Common myeloid progenitor, CD34-positive (primary cell): Measurements from ENCODE around the gene NECAB3.
"Not testable (repeated sequence)": the region's sequence is repeated elsewhere in the genome, so short reads cannot be mapped to it uniquely, and the experiment has no call there.

Experiments
- CTCF ChIA-PET: fragments of 350-600 bp; sonication (Branson Sonifier 250); formaldehyde crosslinking; loops from one replicate; lab custom pipeline; 2021; ENCODE audit warnings: antibody characterized with exemption; lab: Charles Lee
- POLR2A ChIA-PET: fragments of 350-600 bp; sonication (Branson Sonifier 250); formaldehyde crosslinking; loops from one replicate; lab custom pipeline; 2021; ENCODE audit warnings: antibody characterized with exemption; lab: Charles Lee
- DNase-seq, 3 donors: peaks; one replicate each; pipeline versions ENCODE4 v3.0.0 to v3.0.0-alpha.2; 2013
- H3K27ac ChIP-seq, 2 experiments: 1 replicate in 1 of 2; 2 replicates in 1 of 2; pipeline ENCODE4 v1.7.0; 2013; ENCODE audit warnings: inconsistent platforms in 2 of 2, low read length in 2 of 2, mild to moderate bottlenecking in 2 of 2, low read depth in 1 of 2, moderate library complexity in 1 of 2; ENCODE audit not compliant: severe bottlenecking in 2 of 2, insufficient read depth in 1 of 2, poor library complexity in 1 of 2
- H3K27me3 ChIP-seq, 5 experiments: replicated peaks in 2 of 5; 1 replicate in 3 of 5; 2 replicates in 2 of 5; pipeline versions ENCODE4 v1.6.1 to v1.7.0; 2013; ENCODE audit warnings: low read length in 4 of 5, mild to moderate bottlenecking in 2 of 5, moderate library complexity in 2 of 5, inconsistent platforms in 1 of 5; ENCODE audit not compliant: insufficient read depth in 5 of 5, control insufficient read depth in 4 of 5
- H3K36me3 ChIP-seq, 4 experiments: 1 replicate in 2 of 4; 2 replicates in 2 of 4; pipeline versions ENCODE4 v1.6.1 to v1.7.0; 2013; ENCODE audit warnings: low read length in 3 of 4, control low read depth in 1 of 4, mild to moderate bottlenecking in 1 of 4; ENCODE audit not compliant: control insufficient read depth in 4 of 4, insufficient read depth in 4 of 4
- H3K4me1 ChIP-seq, 4 experiments: 1 replicate in 3 of 4; 2 replicates in 1 of 4; pipeline versions ENCODE4 v1.6.1 to v1.7.1; 2013; ENCODE audit warnings: low read length in 3 of 4, mild to moderate bottlenecking in 3 of 4, control low read depth in 1 of 4, inconsistent platforms in 1 of 4, moderate library complexity in 1 of 4; ENCODE audit not compliant: control insufficient read depth in 4 of 4, insufficient read depth in 4 of 4; ENCODE audit errors: control extremely low read depth in 1 of 4
- H3K4me3 ChIP-seq, 7 experiments: 1 replicate in 4 of 7; 2 replicates in 3 of 7; pipeline versions ENCODE4 v1.5.1 to v1.7.0; 2013; ENCODE audit warnings: mild to moderate bottlenecking in 7 of 7, low read length in 6 of 7, moderate library complexity in 6 of 7, inconsistent platforms in 2 of 7, low read depth in 2 of 7, control low read depth in 1 of 7; ENCODE audit not compliant: insufficient read depth in 4 of 7, control insufficient read depth in 1 of 7; ENCODE audit errors: extremely low read depth in 1 of 7
- H3K9me3 ChIP-seq, 5 experiments: 1 replicate in 4 of 5; 2 replicates in 1 of 5; pipeline versions ENCODE4 v1.6.1 to v1.7.1; 2013; ENCODE audit warnings: low read length in 4 of 5, mild to moderate bottlenecking in 2 of 5, inconsistent platforms in 1 of 5, low read depth in 1 of 5, moderate library complexity in 1 of 5; ENCODE audit not compliant: control insufficient read depth in 4 of 5, insufficient read depth in 2 of 5; ENCODE audit errors: control extremely low read depth in 1 of 5
- WGBS: methylation state at CpG from one replicate; pipeline ENCODE4 v1.1.5; 2013; ENCODE audit not compliant: insufficient coverage; 5-methylcytosine and 5-hydroxymethylcytosine counted together

The NECAB3 gene

GRCh38 chr20:33704197-33704924 lies 30.1 kb upstream of the NECAB3 start:
- Histone ChIP-seq H3K27ac (no peak overlapping the region), H3K4me1 (no peaks in the 10 kb centered on the region), H3K27me3 (no peaks in the 10 kb centered on the region), H3K9me3 (no peaks in the 10 kb centered on the region), H3K4me3 (no peak overlapping the region), H3K36me3 (peaks cover 0 to 13% (median 8%) of the 10 kb centered on the region in 4 experiments)
- ChIA-PET CTCF (interaction anchor here (1.0 kb wide), 1 partner anchor 29 kb away, joined by 3 read pairs; no protein-coding TSS in a partner anchor), POLR2A (no interaction called here)
- DNase-seq: no peak
- 95% methylated on average over 4 of the region's 11 CpGs for WGBS

- Histone ChIP-seq H3K9me3 (no peaks in the 10 kb centered on the region), H3K36me3 (peaks cover 0 to 13% (median 8%) of the 10 kb centered on the region in 4 experiments), H3K4me1 (no peaks in the 10 kb centered on the region), H3K27ac (no peak overlapping the region), H3K27me3 (no peaks in the 10 kb centered on the region), H3K4me3 (no peak overlapping the region)
- WGBS: 96% methylated on average over 3 of the region's 8 CpGs
- DNase-seq: no peak
- CTCF ChIA-PET: no interaction called here
- POLR2A ChIA-PET: no interaction called here
Measured at GRCh38 chr20:33703498-33704137, 29.4 kb upstream of the NECAB3 start.

GRCh38 chr20:33702861-33703260 lies 28.6 kb upstream of the NECAB3 start:
- H3K27ac ChIP-seq: no peak overlapping the region
- H3K4me1 ChIP-seq: no peaks in the 10 kb centered on the region
- H3K27me3 ChIP-seq: no peaks in the 10 kb centered on the region
- CTCF ChIA-PET: no interaction called here
- H3K9me3 ChIP-seq: no peaks in the 10 kb centered on the region
- POLR2A ChIA-PET: no interaction called here
- WGBS: 88% methylated on average over 5 of the region's 5 CpGs
- peak in 1 of 3 donors; percentile 15 for DNase-seq
- no peak overlapping the region for H3K4me3 ChIP-seq
- peaks cover 0 to 13% (median 8%) of the 10 kb centered on the region in 4 experiments for H3K36me3 ChIP-seq

GRCh38 chr20:33701629-33702450 lies 27.6 kb upstream of the NECAB3 start:
- Histone ChIP-seq H3K27ac (no peak overlapping the region), H3K4me1 (no peaks in the 10 kb centered on the region), H3K27me3 (no peaks in the 10 kb centered on the region), H3K36me3 (peaks cover 0 to 7% (median 2%) of the 10 kb centered on the region in 4 experiments), H3K9me3 (no peaks in the 10 kb centered on the region), H3K4me3 (no peak overlapping the region)
- ChIA-PET POLR2A (no interaction called here), CTCF (no interaction called here)
- no peak for DNase-seq
- WGBS: 100% methylated on average over 17 of the region's 27 CpGs

GRCh38 chr20:33700696-33701441 lies 26.6 kb upstream of the NECAB3 start:
- POLR2A ChIA-PET, H3K27me3 ChIP-seq, H3K4me3 ChIP-seq, DNase-seq, H3K27ac ChIP-seq, CTCF ChIA-PET, H3K9me3 ChIP-seq, H3K4me1 ChIP-seq, H3K36me3 ChIP-seq: not testable (repeated sequence)
- 97% methylated on average over 26 of the region's 45 CpGs for WGBS

GRCh38 chr20:33698966-33699365 lies 24.7 kb upstream of the NECAB3 start:
- H3K27me3 ChIP-seq, H3K4me1 ChIP-seq, H3K4me3 ChIP-seq, CTCF ChIA-PET, DNase-seq, H3K36me3 ChIP-seq, H3K27ac ChIP-seq, H3K9me3 ChIP-seq, POLR2A ChIA-PET: not testable (repeated sequence)
- WGBS: 95% methylated on average over 6 of the region's 27 CpGs
